K562 (cell line): ENCODE results near the gene IL36RN. TPM values are rescaled to one million over a fixed set of nuclear protein-coding genes. Genes with fewer than 3 reads are reported as not detected.

ENCODE experiments used
- ADNP ChIP-seq: fragments of 200-800 bp; sonication (Bioruptor generic); IDR thresholded peaks from 2 replicates; pipeline ENCODE4 v1.6.1; 2016; ENCODE audit warnings: missing genetic modification characterization, missing compliant biosample characterization
- BRD4 ChIP-seq: fragments of 200-600 bp; sonication (generic); IDR thresholded peaks from 2 replicates; pipeline ENCODE4 v1.6.1; 2017; ENCODE audit warnings: inconsistent platforms
- CHD4 ChIP-seq: fragments of 200-600 bp; sonication (generic); IDR thresholded peaks from 3 replicates; pipeline ENCODE4 v1.6.1; 2012; ENCODE audit warnings: low read depth, mild to moderate bottlenecking, mixed read lengths, low read length, inconsistent platforms; ENCODE audit not compliant: insufficient read depth, insufficient replicate concordance, poor library complexity, severe bottlenecking
- EP400 ChIP-seq: fragments of 450-650 bp; IDR thresholded peaks from 2 replicates; pipeline ENCODE4 v1.6.1; 2017; ENCODE audit warnings: antibody characterized with exemption, mild to moderate bottlenecking, moderate library complexity
- L3MBTL2 ChIP-seq: fragments of 450-650 bp; IDR thresholded peaks from 2 replicates; pipeline ENCODE4 v1.6.1; 2016; ENCODE audit warnings: mild to moderate bottlenecking, moderate library complexity
- NFE2L1 ChIP-seq: fragments of 450-650 bp; IDR thresholded peaks from 2 replicates; pipeline ENCODE4 v1.6.1; 2016; ENCODE audit warnings: missing genetic modification characterization, low read depth, mild to moderate bottlenecking, missing compliant biosample characterization, moderate library complexity, borderline replicate concordance
- NFRKB ChIP-seq: fragments of 450-650 bp; IDR thresholded peaks from 2 replicates; pipeline ENCODE4 v1.6.1; 2016; ENCODE audit warnings: low read depth
- POLR2AphosphoS2 ChIP-seq: IDR thresholded peaks from 2 replicates; pipeline ENCODE4 v1.6.1; 2012; ENCODE audit warnings: low read length, improper control_type of control experiment
- POLR2G ChIP-seq: fragments of 200-400 bp; formaldehyde crosslinking; IDR thresholded peaks from 2 replicates; pipeline ENCODE4 v1.6.1; 2017; ENCODE audit warnings: low read depth, mild to moderate bottlenecking, antibody characterized with exemption, low read length, moderate library complexity
- POLR2H ChIP-seq: IDR thresholded peaks from 2 replicates; pipeline ENCODE4 v1.6.1; 2016; ENCODE audit warnings: missing genetic modification characterization, low read depth, mild to moderate bottlenecking, control low read depth, missing compliant biosample characterization, moderate library complexity
- SMARCA5 ChIP-seq: fragments of 450-650 bp; IDR thresholded peaks from 2 replicates; pipeline ENCODE4 v1.6.1; 2016
- SMARCC2 ChIP-seq: fragments of 450-650 bp; IDR thresholded peaks from 2 replicates; pipeline ENCODE4 v1.6.1; 2017; ENCODE audit warnings: antibody characterized with exemption, moderate library complexity, mild to moderate bottlenecking, low read depth
- SMARCE1 ChIP-seq: fragments of 450-650 bp; IDR thresholded peaks from 2 replicates; pipeline ENCODE4 v1.7.1; 2016; ENCODE audit warnings: mild to moderate bottlenecking
- TBP ChIP-seq: optimal IDR thresholded peaks from 2 replicates; pipeline ENCODE3; 2011; ENCODE audit warnings: low read depth, low read length, improper control_type of control experiment
- ZNF197 ChIP-seq: fragments of 200-800 bp; sonication (Bioruptor generic); IDR thresholded peaks from 2 replicates; pipeline ENCODE4 v1.6.1; 2016; ENCODE audit warnings: low read depth, missing genetic modification characterization, missing compliant biosample characterization
- ZNF384 ChIP-seq: IDR thresholded peaks from 2 replicates; pipeline ENCODE4 v1.6.1; 2012; ENCODE audit warnings: low read depth, low read length, improper control_type of control experiment
- polyA plus RNA-seq, 8 experiments: library from polyadenylated mRNA; depleted of rRNA in 4 of 8; stranded (reverse) in 5 of 8; unstranded in 3 of 8; fragments of >200 nt; fragmentation: Nextera tagmentation in 2 of 8; fragmentation: Illumina TruSeq in 1 of 8; extraction: Ambion mirVana in 2 of 8; extraction: Trizol in 1 of 8; gene quantifications; 2 replicates each; pipeline versions ENCODE4 v1.2.1 to v1.2.3, GENCODE V29; 2011 to 2014; ENCODE audit warnings: inconsistent platforms in 1 of 8, missing spikeins in 1 of 8
- total RNA-seq, 7 experiments: library from RNA; depleted of rRNA in 6 of 7; stranded (reverse); fragments of >200 nt in 6 of 7; fragmentation: Illumina TruSeq in 2 of 7; extraction: Trizol in 2 of 7; gene quantifications; 2 replicates each; pipeline versions ENCODE4 v1.2.1 to v1.2.3, GENCODE V29; 2011 to 2021; ENCODE audit warnings: low replicate concordance in 1 of 7
- TF ChIP-seq, protein P1 (sequence below): fragments of 200-800 bp; sonication (Bioruptor generic); IDR thresholded peaks from 2 replicates; pipeline ENCODE4 v1.6.1; 2017; ENCODE audit warnings: missing genetic modification characterization, missing compliant biosample characterization
- TF ChIP-seq, protein P2 (sequence below), 3 experiments: fragments of 200-800 bp in 1 of 3; fragments of 250-450 bp in 1 of 3; fragments of 450-650 bp in 1 of 3; sonication (Bioruptor Pico) in 1 of 3; sonication (Bioruptor generic) in 1 of 3; formaldehyde crosslinking in 1 of 3; IDR thresholded peaks; 2 replicates each; pipeline versions ENCODE4 v1.6.1 to v1.8.0; 2016 to 2022; ENCODE audit warnings: mild to moderate bottlenecking in 2 of 3, missing genetic modification characterization in 2 of 3, missing compliant biosample characterization in 1 of 3, moderate library complexity in 1 of 3

Gene IL36RN
- total and polyA plus RNA-seq, 9 of the 15 experiments (the other 6 are each of a cell fraction or from before 2014, with no cell fraction given) = not detected

DNA sequence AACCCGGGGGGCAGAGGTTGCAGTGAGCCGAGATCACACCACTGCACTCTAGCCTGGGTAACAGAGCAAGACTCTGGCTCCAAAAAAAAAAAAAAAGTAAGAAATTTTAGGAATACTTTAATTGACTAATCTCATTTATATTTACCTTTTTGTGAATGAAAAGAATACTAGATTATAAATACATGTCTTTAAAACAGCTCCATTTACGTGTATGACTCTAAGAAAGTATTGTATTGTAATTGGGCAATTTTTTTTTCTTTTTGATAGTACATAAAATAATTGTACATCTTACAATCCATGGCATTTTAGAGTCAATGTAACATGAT lies 45.7 kb upstream of the IL36RN start (continued):
- TF ChIP-seq ZNF197 (CRISPR knock-in tag) = 0 out of 2 replicates have a peak, but pooled peaks have one; percentile 32
- TF ChIP-seq, protein P1, sequence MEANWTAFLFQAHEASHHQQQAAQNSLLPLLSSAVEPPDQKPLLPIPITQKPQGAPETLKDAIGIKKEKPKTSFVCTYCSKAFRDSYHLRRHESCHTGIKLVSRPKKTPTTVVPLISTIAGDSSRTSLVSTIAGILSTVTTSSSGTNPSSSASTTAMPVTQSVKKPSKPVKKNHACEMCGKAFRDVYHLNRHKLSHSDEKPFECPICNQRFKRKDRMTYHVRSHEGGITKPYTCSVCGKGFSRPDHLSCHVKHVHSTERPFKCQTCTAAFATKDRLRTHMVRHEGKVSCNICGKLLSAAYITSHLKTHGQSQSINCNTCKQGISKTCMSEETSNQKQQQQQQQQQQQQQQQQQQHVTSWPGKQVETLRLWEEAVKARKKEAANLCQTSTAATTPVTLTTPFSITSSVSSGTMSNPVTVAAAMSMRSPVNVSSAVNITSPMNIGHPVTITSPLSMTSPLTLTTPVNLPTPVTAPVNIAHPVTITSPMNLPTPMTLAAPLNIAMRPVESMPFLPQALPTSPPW (CRISPR knock-in tag) = peak; percentile 33
- no peak for TF ChIP-seq POLR2G
- TF ChIP-seq POLR2AphosphoS2 = no peak
- peak; percentile 94 for TF ChIP-seq ADNP (tag)
- TF ChIP-seq NFE2L1 (tag) = no peak
- peak; percentile 10; the same call in 1 of the 2 replicates for TF ChIP-seq BRD4
- TF ChIP-seq SMARCC2 = no peak
- TF ChIP-seq SMARCA5 = 0 out of 2 replicates have a peak, but pooled peaks have one; percentile 19
- TF ChIP-seq SMARCE1 = no peak
- peak; percentile 13; the same call in 1 of the 2 replicates for TF ChIP-seq ZNF384
- peak; percentile 90 for TF ChIP-seq POLR2H (tag)
- 0 out of 2 replicates have a peak, but pooled peaks have one; percentile 27 for TF ChIP-seq NFRKB
- TF ChIP-seq L3MBTL2 = 0 out of 2 replicates have a peak, but pooled peaks have one; percentile 4
- peak; percentile 28 for TF ChIP-seq CHD4
- TF ChIP-seq, protein P2, sequence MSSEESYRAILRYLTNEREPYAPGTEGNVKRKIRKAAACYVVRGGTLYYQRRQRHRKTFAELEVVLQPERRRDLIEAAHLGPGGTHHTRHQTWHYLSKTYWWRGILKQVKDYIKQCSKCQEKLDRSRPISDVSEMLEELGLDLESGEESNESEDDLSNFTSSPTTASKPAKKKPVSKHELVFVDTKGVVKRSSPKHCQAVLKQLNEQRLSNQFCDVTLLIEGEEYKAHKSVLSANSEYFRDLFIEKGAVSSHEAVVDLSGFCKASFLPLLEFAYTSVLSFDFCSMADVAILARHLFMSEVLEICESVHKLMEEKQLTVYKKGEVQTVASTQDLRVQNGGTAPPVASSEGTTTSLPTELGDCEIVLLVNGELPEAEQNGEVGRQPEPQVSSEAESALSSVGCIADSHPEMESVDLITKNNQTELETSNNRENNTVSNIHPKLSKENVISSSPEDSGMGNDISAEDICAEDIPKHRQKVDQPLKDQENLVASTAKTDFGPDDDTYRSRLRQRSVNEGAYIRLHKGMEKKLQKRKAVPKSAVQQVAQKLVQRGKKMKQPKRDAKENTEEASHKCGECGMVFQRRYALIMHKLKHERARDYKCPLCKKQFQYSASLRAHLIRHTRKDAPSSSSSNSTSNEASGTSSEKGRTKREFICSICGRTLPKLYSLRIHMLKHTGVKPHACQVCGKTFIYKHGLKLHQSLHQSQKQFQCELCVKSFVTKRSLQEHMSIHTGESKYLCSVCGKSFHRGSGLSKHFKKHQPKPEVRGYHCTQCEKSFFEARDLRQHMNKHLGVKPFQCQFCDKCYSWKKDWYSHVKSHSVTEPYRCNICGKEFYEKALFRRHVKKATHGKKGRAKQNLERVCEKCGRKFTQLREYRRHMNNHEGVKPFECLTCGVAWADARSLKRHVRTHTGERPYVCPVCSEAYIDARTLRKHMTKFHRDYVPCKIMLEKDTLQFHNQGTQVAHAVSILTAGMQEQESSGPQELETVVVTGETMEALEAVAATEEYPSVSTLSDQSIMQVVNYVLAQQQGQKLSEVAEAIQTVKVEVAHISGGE (CRISPR knock-in tag; IDR thresholded peaks at IDR 0.05) = no peak
- TF ChIP-seq EP400 = no peak
- TF ChIP-seq TBP = no peak
